DMS153 treated with DMSO at 0.1 percent for 48 hours (cell line): ENCODE data around the gene PFKM.

Experiments
- DNase-seq: peaks from one replicate; lab custom pipeline; 2025; ENCODE audit not compliant: unreplicated experiment; lab: John Stamatoyannopoulos, UW

Gene PFKM

DNA sequence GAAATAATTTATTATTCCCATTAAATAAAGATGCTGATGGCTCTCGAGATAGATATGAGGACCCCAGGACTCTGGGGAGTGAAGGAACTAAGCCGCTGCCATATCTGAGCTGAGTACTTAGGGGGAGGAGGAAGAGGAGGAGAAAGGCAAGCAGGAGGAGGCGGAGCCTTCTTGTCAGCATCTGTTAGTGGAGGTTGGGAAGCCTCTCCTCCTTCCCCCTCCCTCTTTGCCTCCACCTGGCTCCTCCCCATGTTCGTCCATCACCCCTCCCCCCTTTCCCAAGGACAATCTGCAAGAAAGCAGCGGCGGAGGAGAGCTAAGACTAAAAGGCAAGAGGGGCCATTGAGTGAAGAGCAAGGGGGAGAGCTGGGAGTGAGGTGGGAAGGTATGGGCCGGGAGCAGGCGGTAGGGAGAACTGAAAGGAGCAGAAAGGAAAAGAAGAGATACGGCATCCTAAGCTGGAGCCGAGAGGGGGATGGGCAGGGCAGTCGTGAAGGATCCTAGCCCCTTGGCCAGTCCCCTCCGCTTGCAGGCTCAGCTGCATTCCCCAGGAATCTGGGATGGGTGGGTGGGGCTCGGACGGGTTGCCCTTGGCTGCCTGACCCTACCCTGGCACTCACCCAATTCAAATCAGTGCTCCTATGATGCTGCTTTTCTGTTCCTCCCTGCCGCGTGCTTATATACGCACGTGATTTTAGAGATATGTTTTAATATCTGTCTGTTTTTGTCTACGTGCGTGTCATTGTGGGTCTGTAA is at the start of gene PFKM:
PFKM (plus strand) TSS at position 287 of the 756 bp plus-strand sequence. CDS start 3,411 bp downstream, outside the sequence.
- DNase-seq: peak; percentile 67

DNA sequence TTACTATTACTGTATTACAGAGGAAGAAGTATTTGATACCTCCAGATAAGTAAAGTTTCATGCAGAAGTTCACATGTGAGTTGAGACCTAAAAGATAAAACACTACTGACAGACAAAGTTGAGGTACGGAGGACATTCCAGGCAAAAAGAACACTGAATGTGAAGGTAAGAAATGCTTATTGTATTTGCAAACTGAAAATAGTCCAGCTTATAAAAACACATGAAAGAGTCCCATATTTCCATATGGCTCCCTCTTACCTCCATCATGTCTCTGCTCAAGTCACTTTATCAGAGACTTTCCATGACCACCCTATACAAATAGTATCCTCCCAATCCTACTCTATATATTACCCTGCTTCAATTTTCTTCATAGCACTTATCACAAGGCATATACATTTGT is 49.1 kb upstream of the PFKM start:
- no peak for DNase-seq

DNA sequence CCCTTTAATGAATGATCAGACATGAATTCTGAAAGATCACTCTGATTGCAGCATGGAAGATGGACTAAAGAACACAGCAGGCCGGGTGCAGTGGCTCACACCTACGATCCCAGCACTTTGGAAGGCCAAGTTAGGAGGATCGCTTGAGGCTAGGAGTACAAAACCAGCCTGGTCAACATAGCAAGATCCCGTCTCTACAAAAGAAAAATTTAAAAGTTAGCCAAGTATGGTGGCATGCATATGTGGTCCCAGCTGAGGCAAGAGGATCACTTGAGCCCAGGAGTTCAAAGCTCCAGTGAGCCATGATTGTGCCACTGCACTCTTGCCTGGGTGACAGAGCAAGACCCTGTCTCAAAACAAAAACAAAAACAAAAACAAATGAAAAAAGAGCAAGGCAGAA is 48.4 kb upstream of the PFKM start:
- DNase-seq: no peak

DNA sequence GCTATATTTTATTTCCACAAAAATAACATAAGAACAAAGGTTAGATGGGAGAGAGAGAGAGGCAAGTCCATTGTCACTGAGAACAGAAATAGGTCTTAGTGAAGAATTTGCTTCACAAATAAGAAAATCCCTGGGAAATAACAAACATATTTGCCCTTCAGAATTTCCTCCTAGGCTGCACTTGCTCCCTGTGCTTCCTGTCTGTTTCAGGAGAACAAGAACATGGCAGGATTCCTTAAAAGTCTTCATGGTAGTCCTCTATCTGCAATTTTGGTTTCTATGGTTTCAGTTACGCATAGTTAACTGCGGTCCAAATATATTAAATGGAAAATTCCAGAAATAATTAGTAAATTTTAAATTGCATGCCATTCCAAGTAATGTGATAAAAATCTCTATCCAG is 47.4 kb upstream of the PFKM start:
- DNase-seq: no peak

DNA sequence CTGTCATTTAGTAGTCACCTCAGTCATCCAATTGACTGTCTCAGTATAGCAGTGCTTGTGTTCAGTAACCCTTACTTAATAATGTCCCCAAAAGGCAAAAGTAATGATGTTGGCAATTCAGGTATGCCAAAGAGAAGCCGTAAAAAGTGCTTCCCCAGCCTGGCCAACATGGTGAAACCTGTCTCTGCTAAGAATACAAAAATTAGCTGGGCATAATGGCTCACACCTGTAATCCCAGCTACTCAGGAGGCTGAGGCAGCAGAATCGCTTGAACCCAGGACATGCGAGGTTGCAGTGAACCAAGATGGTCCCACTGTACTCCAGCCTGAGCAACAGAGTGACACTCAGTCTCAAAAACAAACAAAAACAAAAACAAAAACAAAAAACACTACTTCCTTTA is 46.9 kb upstream of the PFKM start:
- DNase-seq: no peak

DNA sequence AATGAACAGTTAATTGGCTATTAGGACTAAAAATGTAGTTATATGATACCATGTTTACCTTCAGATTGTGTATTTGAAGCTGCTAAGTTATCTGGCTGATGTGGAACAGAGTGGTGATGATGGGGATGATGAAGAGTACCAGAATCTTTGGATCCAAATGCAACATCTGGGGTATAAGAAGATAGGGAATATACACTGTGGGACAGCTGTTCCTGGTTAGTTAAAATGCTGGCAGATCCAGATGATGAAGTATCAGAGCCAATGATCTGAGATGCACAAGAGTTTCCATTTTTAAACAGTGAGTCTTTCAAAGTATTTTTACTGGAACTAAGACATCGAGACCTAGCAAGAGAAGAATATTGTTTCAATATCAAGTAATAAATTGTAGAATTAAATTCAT is 44.9 kb upstream of the PFKM start:
- no peak for DNase-seq

DNA sequence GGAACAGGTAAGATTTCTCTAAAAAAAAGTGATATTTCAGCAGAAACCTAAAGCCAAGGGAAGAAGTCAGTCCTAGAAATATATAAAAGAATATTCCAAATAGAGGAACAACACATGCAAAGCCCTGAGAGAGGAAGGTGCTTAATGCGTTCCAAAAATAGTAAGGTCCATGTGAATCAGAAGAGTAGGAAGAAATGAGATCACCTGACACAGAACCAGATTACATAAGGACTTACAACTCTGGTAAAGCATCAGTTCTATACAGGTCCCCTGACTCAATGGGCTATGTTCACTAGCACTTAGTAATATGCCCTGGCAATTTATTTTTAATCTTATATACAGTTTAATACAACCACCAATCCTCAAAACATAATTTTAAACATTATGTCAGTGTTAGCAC is 43.3 kb upstream of the PFKM start:
- no peak for DNase-seq

DNA sequence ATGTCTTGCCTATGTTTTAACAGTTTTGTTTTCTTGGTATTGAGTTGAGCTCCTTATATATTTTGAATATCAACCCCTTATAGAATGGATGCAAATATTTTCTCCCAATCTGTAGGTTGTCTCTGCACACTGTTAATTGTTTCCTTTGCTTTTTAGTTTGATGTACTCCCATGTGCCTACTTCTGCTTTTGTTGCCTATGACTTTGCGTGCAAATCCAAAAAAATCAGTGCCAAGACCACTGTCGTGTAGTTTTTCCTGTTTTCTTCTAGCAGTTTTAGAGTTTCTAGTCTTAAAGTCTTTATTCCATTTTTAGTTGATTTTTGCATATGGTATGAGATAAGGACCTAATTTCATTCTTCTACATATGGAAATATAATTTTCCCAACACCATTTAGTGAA is 42.1 kb upstream of the PFKM start:
- DNase-seq: no peak

DNA sequence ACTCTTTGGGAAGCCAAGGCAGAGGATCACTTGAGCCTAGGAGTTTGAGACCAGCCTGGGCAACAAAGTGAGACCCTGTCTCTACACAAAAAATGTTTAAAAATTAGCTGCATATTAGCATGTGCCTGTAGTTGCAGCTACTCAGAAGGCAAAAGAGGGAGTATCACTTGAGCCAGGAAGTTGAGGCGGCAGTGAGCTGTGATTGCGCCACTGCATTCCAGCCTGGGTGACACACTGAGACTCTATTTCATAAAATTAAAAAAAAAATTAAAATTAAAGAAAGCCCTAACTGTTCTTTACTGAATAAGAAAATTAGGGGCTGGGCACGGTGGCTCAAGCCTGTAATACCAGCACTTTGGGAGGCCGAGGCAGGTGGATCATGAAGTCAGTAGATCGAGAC is 40.3 kb upstream of the PFKM start:
- no peak for DNase-seq

DNA sequence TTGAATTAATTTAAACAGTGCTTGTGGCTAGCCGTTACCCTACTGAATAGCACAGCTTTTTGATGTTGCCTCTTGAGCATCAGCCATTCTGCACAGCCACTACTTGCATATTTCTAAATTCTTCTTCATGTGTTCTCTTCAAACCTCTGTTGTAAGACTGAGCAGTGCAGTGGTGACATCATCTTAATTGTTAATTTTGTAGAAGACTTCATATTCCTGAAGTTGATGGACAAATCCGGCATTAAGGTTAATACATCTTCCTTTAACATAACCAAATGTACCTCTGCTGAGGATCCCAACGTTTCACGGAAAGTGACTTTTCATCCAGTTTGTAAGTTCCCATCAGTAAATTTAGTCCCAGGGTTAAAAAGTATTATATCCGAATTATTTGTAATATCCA is 38.9 kb upstream of the PFKM start:
- no peak for DNase-seq

DNA sequence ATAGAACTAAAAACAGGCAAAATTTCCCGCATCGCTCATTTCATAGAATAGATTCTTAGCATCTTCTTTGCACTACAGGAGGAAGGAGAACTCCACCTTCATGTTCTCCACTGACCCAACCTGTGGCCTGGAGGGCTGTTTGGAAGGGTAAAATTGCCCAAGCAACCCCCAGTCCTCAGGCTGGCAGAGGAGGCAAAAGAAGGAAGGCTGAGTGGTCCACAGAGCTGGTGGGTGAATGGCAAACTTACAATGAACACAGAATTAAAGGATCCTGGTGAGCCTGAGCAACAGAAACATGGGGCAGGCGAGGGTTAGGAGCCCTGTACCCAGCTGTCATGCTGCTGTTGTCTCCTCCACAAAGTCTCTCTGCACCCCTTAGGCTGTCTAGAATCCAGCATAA is 38.3 kb upstream of the PFKM start:
- no peak for DNase-seq

DNA sequence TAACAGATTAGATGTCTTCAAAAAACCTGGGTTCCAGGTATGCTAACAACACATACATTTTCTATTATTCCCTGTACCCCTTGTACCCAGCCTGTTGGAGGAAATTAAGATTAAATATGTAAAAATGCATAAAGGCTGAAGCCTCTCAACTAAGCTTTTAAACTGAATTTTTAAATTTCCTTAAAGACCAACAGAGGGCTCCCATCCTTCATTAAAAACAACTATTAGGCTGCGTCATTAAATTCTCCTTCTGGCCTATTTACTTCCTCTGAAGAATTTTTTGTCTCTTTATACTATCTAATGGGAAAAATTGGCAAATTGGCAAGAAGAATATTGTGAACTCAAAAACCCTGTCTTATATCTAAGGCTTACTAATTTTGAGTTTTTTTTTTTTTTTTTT is 35.1 kb upstream of the PFKM start:
- DNase-seq: no peak

DNA sequence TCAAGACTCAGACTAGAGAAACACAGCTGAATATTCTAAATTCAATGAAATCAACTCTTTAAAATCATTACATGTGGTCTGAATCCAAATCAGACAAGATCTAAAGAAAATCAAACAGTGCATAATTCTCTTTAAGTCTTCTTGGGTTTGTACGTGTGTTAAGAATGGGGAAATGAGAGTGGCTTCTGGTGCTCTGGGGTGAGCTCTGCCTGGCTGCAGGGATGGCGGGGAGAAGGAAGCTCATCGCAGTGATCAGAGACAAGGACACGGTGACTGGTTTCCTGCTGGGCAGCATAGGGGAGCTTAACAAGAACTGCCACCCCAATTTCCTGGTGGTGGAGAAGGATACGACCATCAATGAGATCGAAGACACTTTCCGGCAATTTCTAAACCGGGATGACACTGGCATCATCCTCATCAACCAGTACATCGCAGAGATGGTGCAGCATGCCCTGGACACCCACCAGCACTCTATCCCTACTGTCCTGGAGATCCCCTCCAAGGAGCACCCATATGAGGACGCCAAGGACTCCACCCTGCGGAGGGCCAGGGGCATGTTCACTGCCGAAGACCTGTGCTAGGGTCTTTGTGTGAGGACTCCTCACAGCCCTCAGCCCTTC is 34.2 kb upstream of the PFKM start:
- no peak for DNase-seq

DNA sequence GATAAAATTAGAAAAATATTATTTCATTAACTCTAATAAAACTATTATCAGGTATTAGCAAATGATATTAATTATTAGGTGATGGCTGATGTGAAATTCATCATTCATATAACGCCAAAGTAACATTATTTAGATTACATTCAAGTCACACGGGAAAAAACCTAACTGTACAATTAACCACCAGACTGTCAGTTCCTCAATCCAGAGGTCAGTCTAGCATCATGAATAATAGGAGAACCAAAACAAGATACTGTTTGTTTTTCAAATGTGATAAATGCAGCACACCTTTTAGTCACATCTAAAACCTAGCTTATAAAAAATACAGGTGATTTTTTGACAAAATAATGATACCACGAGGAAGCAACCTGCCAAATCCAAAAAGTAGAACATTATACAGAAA is 32.8 kb upstream of the PFKM start:
- no peak for DNase-seq

DNA sequence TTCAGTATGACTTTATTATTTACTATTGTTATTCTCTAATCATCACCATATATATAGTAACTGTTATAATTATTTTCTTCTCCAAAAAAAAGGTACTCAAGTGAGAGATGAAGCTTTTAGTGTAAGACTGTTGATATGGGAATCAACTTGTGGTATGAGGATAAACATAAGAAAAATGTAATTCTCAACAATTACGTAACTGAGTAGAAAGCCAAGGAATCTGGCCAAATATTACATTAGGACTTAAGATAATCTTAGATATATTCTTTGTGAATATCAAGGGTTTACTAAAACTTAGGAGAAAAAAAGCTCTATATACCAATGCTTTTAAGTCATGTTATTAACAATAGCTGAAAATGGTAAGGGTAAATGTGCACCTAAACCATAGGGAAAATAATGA is 26.6 kb upstream of the PFKM start:
- no peak for DNase-seq

DNA sequence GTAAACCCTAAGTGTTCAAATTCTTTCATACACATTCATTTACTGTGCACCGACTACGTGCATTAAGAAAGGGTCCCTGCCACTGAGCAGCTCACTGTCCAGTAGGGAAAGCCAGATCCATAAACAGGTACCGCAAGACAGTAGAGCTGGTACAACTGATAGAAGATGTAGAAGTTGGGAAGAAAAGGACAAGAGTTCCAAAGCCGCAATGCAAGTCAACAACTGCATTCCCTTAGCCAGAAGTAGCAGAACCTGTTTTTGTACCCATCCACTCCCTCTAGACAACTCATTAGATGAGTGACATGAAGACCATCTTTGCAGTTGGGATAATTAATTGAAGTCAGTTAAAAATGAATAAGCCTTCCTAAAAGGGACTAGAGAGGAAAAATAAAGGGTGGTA is 14.6 kb upstream of the PFKM start:
- no peak for DNase-seq

DNA sequence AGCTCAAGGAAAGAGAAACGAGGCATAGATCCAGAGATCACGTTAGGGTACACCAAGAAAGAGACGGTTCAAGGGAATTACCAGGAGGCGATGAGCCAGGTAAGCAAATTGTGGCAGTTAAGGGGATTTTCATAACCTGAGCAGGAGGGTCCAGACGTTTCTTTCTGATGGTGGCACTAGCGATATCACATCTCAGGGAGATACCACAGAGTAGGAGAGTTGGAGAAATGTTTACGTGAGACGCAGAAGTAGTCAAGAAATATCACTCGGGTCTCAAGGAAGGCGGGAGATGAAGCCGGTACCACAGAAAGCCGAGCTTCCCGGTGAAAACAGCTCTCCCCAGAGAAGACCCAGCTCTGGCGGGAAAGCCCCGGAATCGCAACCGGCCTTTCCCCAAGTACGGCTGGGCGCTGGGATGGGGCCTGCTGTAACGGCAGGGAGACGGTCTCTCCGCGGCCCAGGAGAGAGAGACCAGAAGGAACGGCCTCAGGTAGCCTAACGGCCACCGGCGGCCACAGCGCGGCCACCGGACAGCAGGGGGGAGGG is 13.8 kb upstream of the PFKM start:
- DNase-seq: peak; percentile 38

DNA sequence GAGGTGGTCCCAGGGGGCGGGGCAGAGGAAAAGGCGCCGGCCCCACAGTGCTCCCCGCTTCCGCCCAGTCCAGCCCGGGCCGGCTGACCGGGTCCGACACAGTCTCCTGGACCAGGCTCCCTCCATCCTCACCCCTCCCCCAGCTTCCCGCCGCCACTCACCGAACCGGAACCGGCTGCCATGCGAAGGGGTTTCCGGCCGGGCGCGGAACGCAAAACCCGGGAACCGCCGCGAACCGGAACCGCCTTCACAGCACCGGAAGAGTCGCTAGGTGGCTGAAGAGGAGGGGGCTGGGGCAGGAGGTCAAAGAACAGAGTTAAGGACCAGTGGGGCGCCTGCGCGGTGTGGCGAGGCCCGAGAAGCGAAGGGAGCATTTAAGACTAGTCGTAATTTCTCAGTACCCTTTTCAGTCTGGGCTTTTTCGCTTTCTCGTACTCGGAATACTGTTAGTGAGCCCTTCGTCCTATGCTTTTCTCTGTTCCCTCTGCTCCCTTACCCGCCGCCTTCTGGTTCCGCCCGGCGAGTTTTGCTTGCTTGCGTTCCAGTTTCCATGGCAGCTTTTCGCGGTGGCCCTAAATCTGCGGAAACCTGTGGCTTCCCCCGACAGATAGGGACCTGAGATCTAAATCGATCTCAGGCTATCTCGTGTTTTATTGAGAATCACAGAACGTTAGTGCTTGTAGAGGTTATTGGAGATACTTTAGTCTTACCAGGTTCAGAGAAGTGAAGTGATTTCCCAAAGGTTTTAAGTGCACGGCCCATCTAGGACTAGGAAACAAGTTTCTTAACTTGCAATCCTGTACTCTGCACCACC is 13.1 kb upstream of the PFKM start, which contains the start of gene SENP1:
SENP1 (minus strand) TSS at position 213 of the 814 bp plus-strand sequence. CDS start 4,607 bp downstream, outside the sequence.
- peak; percentile 82 for DNase-seq

DNA sequence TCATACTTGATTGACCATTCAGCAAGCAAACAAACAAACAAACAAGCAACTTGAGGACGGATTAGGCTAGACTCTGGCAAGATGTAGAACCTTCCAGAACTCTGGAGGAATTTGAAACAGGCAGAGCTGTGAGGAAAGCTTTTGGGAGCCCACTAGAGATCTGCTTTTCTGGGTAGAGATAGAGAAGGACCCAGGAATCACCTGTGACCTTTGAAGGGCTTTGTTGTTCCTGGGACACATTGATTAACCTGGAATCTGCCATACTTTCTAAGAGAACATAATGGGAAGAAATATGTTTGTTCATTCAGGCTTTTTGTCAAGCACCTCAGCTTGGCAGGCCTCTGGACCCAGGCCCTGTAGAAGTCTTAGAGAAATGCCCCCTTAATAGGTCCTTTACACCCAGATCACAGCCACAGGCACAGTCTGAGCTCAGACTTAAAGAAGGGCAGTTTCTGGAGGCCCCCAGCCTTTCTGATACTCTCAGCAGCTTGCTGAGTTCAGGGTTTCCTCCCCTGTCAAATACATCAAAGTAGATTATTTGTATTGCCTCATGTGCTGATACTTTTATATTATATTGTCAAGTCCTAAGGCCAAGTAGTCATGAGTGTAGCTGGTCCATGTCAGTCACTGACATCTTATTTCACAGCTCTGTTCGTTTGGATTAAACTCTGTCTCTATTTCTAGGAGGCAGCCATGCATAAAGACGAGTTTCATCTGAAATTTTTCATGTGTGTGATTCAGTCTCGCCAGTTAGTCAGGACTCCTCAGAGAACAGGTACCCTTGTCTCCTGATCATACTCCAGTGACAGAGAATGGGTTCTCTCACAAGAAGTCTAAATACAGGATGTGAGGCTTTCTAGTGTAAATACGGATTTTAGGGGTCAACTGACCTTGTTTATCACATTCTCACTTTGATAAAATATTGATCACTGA is 12.2 kb upstream of the PFKM start:
- no peak for DNase-seq

DNA sequence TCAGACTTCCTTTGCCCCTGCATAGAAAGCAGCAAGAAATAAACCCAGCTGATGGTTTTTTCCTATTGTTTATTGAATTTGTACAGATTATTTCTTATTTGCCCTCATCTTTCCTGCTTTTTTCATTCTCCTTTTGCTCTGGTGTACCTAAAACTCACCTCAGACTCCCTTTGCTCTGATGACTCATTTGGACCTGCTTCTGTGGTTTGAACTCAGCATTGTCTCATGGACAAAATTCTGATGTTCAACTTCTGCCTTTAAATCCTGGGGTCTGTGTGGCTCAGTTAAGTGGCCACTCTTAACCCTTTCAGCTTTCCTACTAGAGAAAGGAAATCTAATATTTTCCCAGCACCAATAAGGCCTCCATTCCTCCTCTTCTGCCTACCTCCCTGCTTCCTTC is 9.7 kb upstream of the PFKM start:
- no peak for DNase-seq
